Measurements from ENCODE around the gene C6orf136.
A peak's percentile ranks its signal among the peaks of the same experiment; 100 is the strongest.

- TF ChIP-seq POLR2A (IDR thresholded peaks at IDR 0.05) (peak in 1 of 2 donors; percentile 96), CTCF (IDR thresholded peaks at IDR 0.05) (no peak)
Measured at GRCh38 chr6:30614843-30615218, 32.1 kb upstream of the C6orf136 start.

All from thyroid gland (tissue), 4 donors.